Measurements from ENCODE around the gene GDPD3.
"Not testable (repeated sequence)": the region's sequence is repeated elsewhere in the genome, so short reads cannot be mapped to it uniquely, and the experiment has no call there.

GDPD3 gene, protein sequence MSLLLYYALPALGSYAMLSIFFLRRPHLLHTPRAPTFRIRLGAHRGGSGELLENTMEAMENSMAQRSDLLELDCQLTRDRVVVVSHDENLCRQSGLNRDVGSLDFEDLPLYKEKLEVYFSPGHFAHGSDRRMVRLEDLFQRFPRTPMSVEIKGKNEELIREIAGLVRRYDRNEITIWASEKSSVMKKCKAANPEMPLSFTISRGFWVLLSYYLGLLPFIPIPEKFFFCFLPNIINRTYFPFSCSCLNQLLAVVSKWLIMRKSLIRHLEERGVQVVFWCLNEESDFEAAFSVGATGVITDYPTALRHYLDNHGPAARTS

DNA sequence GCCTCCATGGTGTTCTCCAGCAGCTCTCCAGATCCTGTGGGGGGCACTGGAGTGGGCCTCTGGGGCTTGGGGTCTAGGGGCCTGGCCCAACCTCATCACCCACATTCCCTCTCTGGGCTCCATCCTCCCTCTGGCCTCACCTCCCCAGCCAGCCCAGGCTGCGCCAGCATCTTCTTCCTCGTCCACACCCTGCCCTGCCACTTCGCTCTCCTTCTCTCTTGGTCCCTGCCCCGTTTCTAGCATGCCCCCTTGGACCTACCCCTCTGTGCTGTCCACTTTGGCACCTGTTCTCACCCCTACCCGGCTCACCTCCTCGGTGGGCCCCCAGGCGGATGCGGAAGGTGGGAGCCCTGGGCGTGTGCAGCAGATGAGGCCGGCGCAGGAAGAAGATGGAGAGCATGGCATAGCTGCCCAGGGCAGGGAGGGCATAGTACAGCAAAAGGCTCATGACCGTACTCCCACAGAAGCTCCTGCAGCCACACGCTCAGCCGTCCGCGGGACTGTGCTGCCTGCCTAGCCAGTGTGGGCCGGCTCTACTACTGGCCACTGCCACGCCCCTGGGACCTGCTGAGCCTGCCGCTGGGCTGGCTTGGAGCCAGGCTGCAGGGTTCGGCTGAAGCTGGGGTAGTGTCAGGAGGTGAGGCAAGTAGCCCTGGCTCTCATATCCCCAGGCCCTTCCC, at the start of gene GDPD3:
Gene GDPD3 (minus strand): TSS at position 507 of the 680 bp plus-strand sequence. CDS start 59 bp downstream, at position 448.
- DNase-seq = no peak

DNA sequence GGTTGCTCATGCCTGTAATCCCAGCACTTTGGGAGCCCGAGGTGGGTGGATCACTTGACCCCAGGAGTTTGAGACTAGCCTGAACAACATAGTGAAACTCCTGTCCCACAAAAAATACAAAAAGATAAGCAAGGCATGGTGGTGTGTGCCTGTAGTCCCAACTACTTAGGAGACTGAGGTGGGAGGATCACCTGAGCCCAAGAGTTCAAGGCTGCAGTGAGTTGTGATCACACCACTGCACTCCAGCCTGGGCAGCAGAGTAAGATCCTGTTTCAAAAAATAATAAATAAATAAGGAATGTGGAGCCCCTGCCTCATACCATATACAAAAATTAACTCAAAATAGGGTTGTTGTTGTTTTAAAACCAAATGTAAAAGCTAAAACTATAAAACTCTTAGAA, 43.9 kb upstream of the GDPD3 start:
- no peak for DNase-seq

DNA sequence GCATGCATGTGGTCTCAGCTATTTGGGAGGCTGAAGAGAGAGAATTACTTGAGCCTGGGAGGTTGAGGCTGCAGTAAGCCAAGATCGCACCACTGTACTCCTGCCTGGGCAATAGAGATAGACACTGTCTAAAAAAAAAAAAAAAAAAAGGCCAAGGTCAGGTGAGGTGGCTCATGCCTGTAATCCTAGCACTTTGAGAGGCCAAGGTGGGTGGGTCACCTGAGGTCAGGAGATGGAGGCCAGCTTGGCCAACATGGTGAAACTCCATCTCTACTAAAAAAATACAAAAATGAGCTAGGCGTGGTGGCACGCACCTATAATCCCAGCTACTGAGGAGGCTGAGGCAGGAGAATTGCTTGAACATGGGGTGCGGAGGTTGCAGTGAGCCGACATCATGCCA, 41.9 kb upstream of the GDPD3 start:
- no peak for DNase-seq

DNA sequence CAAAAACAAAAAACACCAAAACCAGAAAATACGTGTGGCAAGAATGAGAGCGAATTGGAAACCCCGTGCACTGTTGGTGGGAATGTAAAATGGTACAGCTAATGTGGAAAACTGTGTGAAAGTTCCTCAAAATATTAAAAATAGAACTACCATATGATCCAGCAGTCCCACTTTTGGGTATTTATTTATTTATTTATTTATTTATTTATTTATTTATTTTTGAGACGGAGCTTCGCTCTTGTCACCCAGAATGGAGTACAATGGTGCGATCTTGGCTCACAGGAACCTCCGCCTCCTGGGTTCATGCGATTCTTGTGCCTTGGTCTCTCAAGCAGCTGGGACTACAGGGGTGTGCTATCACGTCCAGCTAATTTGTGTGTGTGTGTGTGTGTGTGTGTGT, 39.2 kb upstream of the GDPD3 start:
- DNase-seq = no peak

DNA sequence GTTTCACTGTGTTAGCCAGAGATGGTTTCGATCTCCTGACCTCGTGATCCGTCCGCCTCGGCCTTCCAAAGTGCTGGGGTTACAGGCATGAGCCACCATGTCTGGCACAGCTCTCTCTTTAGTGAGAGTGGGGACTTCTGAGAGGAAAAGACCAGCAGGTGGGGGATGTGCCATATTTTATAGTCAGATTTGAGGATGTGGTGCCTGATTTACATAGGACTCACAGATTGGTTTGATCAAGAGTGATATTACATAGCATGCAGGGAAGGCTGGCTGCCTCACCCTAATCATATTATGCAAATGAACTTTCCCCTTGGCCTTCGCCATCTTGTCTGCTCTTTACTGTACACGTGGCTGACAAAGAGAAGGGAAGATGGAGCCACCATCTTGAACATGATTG, 37.8 kb upstream of the GDPD3 start:
- no peak for DNase-seq

DNA sequence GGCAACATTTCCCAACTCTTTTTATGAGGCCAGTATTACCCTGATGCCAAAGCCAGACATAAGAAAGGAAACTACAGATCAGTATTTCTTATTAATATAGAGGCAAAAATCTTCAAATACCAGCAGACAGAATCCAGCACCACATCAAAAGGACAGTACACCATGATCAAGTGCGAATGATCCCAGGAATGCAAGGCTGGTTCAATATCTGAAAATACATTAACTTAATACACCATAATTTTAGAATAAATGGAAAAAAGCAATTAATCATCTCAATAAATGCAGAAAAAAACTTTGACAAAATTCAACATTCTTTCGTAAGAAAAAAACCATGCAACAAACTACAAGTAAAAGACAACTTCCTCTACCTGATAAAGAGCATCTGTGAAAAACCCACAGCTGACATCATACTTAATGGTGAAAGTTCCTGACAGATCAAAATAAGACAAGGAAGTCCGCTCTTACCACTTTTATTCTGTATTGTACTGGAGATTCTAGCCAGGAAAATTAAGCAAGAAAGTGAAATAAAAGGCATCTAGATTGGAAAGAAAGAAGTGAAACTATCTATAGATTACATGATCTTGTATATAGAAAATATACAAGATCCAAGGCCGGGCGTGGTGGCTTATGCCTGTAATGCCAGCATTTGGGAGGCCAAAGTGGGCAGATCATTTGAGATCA, 36.1 kb upstream of the GDPD3 start:
- no peak for DNase-seq

DNA sequence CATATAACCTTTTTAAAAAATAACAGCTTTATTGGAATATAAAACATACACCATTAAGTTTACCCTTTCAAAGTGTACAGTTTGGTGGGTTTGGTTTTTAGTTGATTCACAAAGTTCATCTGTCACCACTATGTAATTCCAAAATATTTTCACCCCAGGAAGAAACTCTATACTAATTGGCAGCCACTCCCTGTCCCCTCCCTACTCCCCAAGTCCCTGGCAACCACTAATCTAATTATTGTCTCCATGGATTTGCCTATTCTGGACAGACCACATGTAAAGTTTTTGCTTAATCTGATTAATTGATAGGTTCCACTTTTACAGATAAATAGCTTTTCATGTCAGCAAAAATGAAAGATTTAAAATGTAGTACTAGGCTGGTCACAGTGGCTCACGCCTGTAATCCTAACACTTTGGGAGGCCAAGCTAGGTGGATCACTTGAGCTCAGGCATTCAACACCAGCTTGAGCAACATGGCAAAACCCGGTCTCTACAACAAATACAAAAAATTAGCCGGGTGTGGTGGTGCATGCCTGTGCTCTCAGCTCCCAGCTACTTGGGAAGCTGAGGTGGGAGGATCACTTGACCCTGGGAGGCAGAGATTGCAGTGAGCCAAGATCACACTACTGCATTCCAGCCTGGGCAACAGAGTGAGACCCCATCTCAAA, 34.6 kb upstream of the GDPD3 start:
- DNase-seq = no peak

DNA sequence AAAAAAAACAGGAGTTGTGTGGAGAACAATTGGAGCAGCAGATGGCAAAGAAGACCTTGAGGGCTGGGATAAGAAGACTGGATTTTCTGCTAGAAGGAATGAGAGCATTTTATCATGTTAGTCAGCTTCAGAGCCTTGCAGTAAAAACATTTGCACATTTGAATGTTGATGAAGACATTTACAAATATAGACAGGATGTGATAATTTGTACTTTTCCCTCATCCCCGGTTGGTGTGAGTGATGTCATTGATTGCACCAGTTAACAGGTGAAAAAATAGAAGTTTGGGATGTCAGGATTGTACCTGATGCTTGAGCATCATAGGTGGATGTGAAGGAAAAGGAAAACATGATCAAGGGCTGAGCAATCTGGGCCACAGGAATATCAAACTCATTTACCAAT, 32.3 kb upstream of the GDPD3 start:
- no peak for DNase-seq

DNA sequence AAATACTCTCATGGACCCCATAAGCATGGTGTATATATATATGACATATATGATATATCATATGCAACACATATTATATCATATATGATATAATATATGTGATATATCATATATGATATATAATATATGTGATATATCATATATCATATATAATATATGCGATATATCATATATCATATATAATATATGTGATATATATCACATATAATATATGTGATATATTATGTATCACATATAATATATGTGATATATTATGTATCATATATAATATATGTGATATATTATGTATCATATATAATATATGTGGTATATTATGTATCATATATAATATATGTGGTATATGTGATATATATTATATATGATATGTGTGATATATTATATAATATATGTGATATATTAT, 31.6 kb upstream of the GDPD3 start:
- DNase-seq = no peak

DNA sequence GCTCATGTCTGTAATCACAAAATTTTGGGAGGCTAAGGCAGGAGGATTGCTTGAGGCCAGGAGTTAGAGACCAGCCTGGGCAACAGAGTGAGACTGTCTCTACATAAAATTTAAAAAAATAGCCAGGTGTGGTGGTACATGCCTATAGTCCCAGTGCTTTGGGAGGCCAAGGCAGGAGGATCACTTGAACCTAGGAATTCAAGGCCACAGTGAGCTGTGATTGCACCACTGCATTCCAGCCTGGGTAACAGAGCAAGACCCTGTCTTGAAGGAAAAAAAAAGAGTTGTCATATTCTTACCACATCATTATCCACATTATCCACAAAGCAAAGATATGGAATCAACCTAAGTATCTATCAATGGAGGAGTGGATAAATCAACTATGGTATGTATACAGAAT, 30.7 kb upstream of the GDPD3 start:
- no peak for DNase-seq

DNA sequence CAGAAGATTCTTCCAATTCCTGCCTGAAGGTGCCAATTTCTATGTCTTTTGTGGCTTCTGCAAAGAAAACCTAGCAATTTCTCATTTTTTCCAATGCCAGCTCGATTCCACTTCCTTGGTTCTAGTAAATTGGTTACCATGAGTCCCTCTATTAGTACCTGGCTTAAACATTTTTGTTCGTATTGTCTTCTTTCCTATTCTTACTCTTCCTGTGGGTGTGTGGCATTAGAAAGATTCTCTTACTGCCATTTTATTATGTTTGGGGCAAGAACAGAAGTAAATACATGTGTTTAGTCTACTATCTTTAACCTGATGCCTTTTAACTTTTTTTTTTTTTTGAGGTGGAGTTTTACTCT, 30.0 kb upstream of the GDPD3 start:
- no peak for DNase-seq

DNA sequence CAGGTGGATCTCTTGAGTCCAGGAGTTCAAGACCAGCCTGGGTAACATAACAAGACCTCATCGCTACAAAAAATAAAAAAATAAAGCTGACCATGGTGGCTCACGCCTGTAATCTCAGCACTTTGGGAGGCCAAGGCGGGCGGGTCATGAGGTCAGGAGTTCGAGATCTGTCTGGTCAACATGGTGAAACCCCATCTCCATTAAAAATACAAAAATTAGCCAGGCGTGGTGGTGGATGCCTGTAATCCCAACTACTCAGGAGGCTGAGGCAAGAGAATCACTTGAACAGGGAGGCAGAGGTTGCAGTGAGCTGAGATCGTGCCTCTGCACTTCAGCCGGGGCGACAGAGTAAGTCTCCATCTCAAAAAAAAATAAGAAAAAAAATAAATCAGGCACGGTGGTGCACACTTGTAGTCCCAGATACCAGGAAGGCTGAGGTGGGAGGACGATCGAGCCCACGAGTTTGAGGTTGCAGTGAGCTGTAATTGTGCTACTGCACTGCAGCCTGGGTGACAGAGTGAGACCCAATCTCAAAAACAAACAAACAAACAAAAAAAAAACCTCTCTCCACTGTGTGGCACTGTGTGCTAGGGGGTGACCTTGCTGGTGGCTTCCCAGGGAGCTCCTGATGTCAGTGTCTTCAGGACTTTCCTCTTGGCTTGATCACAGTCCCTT, 29.5 kb upstream of the GDPD3 start:
- DNase-seq = no peak

DNA sequence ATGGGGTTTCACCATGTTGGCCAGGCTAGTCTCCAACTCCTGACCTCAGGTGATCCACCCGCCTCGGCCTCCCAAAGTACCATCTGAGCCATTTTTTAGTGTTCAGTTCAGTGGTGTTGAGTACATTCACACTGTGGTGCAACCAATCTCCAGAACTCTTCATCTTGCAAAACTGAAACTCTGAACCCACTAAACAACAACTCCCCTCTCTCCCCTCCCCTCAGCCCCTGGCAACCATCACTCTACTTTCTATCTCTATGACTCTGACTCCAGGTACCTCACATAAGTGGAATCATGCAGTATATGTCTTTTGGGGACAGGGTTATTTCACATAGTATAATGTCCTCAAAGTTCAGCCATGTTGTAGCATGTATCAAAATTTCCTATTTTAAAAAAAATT, 28.4 kb upstream of the GDPD3 start:
- DNase-seq = no peak

DNA sequence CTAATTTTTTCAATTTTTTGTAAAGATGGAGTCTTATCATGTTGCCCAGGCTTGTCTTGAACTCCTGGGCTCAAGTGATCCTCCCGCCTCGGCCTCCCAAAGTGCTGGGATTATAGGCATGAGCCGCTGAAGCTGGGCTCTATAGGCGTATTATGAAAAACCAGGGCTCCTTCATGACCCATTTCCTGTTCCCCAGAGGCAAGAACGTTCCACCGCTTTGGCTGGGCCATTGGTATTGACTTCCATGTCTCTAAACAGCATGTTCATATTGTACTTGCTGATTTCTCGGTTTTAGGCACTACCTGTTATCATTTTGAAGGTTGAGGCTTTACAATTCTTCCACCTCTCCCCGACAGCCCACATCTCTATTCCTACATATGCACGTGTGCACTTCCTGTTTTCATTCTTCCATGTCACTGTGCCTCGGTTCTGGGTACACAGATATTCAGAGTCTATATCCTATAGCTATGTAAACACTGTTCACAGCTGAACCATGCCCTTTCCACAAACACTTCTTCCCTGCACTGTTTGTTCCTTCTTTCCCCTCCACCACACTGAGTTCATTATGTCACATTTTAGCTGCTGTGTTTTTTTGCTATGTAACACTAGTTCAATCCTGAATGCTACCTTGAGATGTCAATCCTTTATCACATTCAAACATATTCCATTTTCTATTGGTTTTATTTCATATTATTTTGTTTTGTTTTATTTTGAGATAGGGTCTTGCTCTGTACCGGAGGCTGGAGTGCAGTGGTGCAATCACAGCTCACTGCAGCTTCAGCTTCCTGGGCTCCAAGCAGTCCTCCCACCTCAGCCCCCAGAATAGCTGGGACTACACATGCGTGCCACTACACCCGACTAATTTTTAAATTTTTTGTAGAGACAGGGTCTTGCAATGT, 26.5 kb upstream of the GDPD3 start:
- DNase-seq = no peak

DNA sequence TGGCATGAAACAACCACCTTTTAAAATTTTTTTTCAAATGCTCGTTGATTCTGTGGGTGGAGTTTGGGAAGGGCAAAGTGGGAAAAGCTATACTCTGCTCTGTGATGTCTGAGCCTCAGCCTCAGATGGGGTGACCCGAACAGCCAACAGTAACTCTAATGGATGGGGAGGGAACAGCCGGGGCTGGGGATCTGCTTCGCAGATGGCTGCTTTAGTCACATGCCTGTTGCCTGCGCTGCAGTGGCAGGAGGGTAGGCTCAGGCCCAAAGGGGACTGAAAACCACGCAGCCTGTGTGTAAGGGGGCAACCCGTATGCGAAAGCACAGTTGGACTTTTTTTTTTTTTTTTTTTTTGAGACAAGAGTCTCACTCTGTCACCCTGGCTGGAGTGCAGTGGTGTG, 24.6 kb upstream of the GDPD3 start:
- DNase-seq = no peak

DNA sequence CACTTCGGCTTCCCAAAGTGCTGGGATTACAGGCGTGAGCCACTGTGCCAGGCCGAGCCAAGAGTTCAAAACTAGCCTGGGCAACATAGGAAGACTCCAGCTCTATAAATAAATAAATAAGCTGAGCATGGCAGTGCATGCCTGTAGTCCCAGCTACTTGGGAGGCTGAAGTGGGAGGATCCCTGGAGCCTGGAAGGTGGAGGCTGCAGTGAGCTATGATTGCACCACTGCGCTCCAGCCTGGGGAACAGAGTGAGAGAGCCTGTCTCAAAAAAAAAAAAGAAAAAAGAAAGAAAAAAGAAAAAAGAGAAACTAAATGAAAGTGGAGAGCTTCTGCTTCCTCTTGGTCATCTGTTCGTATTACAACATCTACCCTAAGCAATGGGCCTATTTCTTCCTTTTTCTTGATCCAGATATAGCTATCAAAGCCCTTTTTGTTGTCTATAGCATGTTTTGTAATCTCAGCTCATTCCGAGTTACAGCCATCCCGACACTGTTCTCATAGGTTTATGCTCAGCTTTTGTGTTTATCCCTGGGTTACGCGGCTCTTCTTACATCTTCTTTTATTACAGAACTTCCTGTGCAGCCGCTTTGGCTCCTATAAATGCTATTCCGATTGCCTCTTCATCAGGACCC, 23.8 kb upstream of the GDPD3 start:
- no peak for DNase-seq

DNA sequence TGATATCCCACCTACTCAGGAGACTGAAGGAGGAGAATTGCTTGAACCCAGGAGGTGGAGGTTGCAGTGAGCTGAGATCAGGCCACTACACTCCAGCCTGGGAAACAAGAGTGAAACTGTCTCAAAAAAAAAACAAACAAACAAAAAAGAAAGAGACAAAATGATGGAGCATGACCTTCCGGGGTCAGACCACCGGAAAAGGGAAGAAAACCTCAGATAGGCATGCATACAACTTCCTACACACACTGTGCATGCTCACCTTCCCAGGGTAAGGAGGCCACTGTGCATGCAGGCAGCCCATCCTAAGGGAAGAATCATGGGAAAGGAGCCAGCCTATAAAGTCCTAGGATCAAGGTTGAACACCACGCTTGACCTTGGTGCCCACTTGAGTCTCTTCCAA, 19.3 kb upstream of the GDPD3 start:
- DNase-seq = no peak

DNA sequence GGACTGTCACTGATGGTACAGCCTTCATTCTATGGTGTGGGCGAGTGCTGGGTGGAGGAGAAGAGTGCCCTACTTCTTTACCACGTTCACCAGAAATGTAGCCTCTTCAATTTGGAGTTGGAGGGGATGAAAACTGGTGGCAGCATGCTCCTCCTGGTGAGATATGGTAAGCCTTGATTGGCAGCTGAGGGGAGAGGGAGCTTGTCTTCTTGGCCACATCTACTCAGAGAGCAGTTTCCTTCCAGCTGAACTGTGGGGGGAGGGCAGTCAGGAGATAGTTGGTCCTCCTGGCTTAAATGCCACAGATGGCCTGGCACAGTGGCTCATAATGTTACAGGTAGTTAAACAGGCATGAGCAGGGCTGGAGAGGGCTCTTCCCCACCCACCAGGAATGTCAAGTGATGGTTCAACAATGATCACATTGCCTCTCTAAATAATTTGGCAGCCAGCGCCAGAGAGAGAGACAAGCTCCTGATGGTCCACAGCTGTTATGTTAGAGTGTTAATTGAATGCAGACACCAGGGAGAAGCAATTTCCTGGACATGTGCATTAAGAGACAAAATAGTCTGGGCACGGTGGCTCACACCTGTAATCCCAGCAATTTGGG, 18.6 kb upstream of the GDPD3 start:
- DNase-seq = no peak

DNA sequence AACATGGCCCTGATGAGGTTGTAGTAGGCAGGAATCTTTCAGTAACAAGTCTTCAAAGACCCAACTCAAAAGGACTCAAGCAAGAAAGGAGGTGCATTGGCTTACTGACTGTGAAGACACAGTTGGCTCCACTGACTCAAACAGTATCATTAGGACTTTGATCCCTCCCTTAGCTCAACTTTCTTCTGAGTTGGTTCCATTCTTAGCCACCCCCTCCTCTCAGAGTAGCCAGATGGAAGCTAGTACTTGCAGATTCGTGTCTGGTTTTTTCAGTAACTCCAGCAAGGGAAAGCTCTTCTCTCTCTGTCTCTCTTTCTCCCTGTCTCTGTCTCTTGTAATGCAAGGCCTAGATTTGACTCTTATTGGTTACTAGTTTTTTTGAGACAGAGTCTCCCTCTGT, 14.7 kb upstream of the GDPD3 start:
- DNase-seq = no peak

DNA sequence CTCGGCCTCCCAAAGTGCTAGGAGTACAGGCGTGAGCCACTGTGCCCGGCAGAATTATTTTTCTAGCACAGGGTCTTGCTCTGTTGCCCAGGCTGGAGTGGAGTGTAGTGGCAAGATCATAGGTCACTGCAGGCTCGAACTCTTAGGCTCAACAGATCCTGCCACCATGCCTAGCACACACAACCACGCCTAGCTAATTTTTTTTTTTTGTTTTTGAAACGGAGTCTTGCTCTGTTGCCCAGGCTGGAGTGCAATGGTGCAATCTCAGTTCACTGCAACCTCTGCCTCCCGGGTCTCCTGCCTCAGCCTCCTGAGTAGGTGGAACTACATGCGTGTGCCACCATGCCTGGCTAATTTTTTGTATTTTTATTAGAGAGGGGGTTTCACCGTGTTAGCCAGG, 12.4 kb upstream of the GDPD3 start:
- not testable (repeated sequence) for DNase-seq

DNA sequence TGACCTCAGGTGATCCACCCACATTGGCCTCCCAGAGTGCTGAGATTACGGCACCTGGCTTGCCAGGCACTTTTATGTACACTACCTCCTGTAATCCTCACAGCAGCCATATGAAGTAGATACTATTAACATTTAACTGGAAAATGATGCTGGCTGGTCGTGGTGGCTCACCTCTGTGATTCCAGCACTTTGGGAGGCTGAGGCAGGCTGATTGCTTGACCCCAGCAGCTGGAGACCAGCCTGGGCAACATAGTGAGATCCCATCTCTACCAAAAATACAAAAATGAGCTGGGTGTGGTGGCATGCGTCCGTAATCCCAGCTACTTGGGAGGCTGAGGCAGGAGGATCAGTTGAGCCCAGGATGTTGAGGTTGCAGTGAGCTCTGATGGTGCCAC, 11.6 kb upstream of the GDPD3 start:
- DNase-seq = no peak

Data from activated CD4-positive, CD25-positive, alpha-beta regulatory T cell treated with anti-CD3 and anti-CD28 coated beads, Interleukin-2, amount 50 U/mL, for 72 hours (primary cell).